Tibial nerve (tissue), 4 donors: ENCODE data around the gene PLEKHO1. TPM values are rescaled to one million over a fixed set of nuclear protein-coding genes. Genes with fewer than 3 reads are reported as not detected.

Experiments
- DNase-seq, 2 donors: peaks; one replicate each; pipeline ENCODE4 v3.0.0-alpha.2; 2019; ENCODE audit warnings: low spot score in 2 of 2
- H3K27ac ChIP-seq, 4 donors: fragments of 200-600 bp; sonication (generic) in 3 of 4; one replicate each; pipeline ENCODE4 v1.5.1; 2017 to 2019; ENCODE audit warnings: mild to moderate bottlenecking in 1 of 4
- H3K27me3 ChIP-seq, 2 donors: fragments of 200-600 bp; sonication (generic) in 1 of 2; one replicate each; pipeline versions ENCODE4 v1.5.1 to v1.6.0; 2017 to 2019
- H3K36me3 ChIP-seq, 3 donors: fragments of 200-600 bp; sonication (generic); one replicate each; pipeline ENCODE4 v1.5.1; 2018 to 2019
- H3K4me1 ChIP-seq, 4 donors: fragments of 200-600 bp; sonication (generic) in 3 of 4; one replicate each; pipeline ENCODE4 v1.5.1; 2017 to 2019
- H3K4me3 ChIP-seq, 4 donors: fragments of 200-600 bp; sonication (generic) in 3 of 4; one replicate each; pipeline ENCODE4 v1.5.1; 2017 to 2019; ENCODE audit warnings: mild to moderate bottlenecking in 1 of 4, moderate library complexity in 1 of 4
- H3K9me3 ChIP-seq, 4 donors: fragments of 200-600 bp; sonication (generic) in 3 of 4; one replicate each; pipeline ENCODE4 v1.5.1; 2017 to 2019
- CTCF ChIP-seq, 5 experiments: fragments of 200-600 bp in 3 of 5; fragments of 450-650 bp in 2 of 5; sonication (generic) in 3 of 5; IDR thresholded peaks; one replicate each; pipeline ENCODE4 v1.5.1; 2016 to 2019; ENCODE audit warnings: antibody characterized with exemption in 5 of 5, mild to moderate bottlenecking in 3 of 5, moderate library complexity in 2 of 5
- EP300 ChIP-seq, 2 donors: sonication (generic); formaldehyde crosslinking; IDR thresholded peaks; one replicate each; pipeline ENCODE4 v1.6.1; 2017; ENCODE audit warnings: antibody characterized with exemption in 2 of 2, mild to moderate bottlenecking in 1 of 2
- POLR2A ChIP-seq, 2 donors: fragments of 450-650 bp; IDR thresholded peaks; one replicate each; pipeline ENCODE4 v1.6.1; 2017; ENCODE audit warnings: antibody characterized with exemption in 2 of 2, mild to moderate bottlenecking in 2 of 2, moderate library complexity in 2 of 2
- WGBS, 2 donors: methylation state at CpG; one replicate each; pipeline ENCODE4 v1.1.5; 2018; 5-methylcytosine and 5-hydroxymethylcytosine counted together
- total RNA-seq, 4 donors: library from RNA; depleted of rRNA; stranded (reverse); fragments of >200 nt; gene quantifications; one replicate each; pipeline ENCODE4 v1.1.0, GENCODE V29; 2016

PLEKHO1 gene
- total RNA-seq, 4 donors from 2014 or later: 37.8 to 55.2 (median 39.9) TPM

GRCh38 chr1:150168960-150169601 is 19.4 kb downstream of the PLEKHO1 start:
- Histone ChIP-seq H3K4me3 (no peak overlapping the region), H3K9me3 (no peaks in the 10 kb centered on the region), H3K36me3 (no peaks in the 10 kb centered on the region), H3K4me1 (peaks cover 0 to 25% (median 9%) of the 10 kb centered on the region in 4 donors), H3K27ac (no peak overlapping the region), H3K27me3 (no peaks in the 10 kb centered on the region)
- TF ChIP-seq CTCF (IDR thresholded peaks at IDR 0.05) (peak; percentile 57 to 85 (median 72)), EP300 (IDR thresholded peaks at IDR 0.05) (peak in 1 of 2 donors; percentile 72), POLR2A (IDR thresholded peaks at IDR 0.05) (no peak)
- peak; percentile 43 to 72 for DNase-seq
- WGBS, 2 donors: 13 to 16% methylated on average over 6 of the region's 6 CpGs

GRCh38 chr1:150171801-150172200 is 22.1 kb downstream of the PLEKHO1 start:
- 78 to 85% methylated on average over 2 of the region's 2 CpGs for WGBS, 2 donors
- Histone ChIP-seq H3K4me3 (no peak overlapping the region), H3K4me1 (peaks cover 0 to 9% (median 4%) of the 10 kb centered on the region in 4 donors), H3K27me3 (no peaks in the 10 kb centered on the region), H3K27ac (no peak overlapping the region), H3K36me3 (no peaks in the 10 kb centered on the region), H3K9me3 (no peaks in the 10 kb centered on the region)
- TF ChIP-seq POLR2A (IDR thresholded peaks at IDR 0.05) (no peak), EP300 (IDR thresholded peaks at IDR 0.05) (no peak), CTCF (IDR thresholded peaks at IDR 0.05) (no peak)
- DNase-seq: no peak

GRCh38 chr1:150173141-150173585 is 23.4 kb downstream of the PLEKHO1 start:
- Histone ChIP-seq H3K27me3 (no peaks in the 10 kb centered on the region), H3K4me3 (no peak overlapping the region), H3K9me3 (no peaks in the 10 kb centered on the region), H3K36me3 (no peaks in the 10 kb centered on the region), H3K27ac (peak overlapping the region in 2 of 4 donors; percentile 1 to 8), H3K4me1 (peaks cover 0 to 11% (median 5%) of the 10 kb centered on the region in 4 donors)
- no peak for DNase-seq
- TF ChIP-seq POLR2A (IDR thresholded peaks at IDR 0.05): no peak
- no peak for TF ChIP-seq CTCF (IDR thresholded peaks at IDR 0.05)
- no peak for TF ChIP-seq EP300 (IDR thresholded peaks at IDR 0.05)
- 27 to 38% methylated on average over 7 of the region's 7 CpGs for WGBS, 2 donors

GRCh38 chr1:150176593-150176992 is 26.9 kb downstream of the PLEKHO1 start:
- Histone ChIP-seq H3K9me3 (no peaks in the 10 kb centered on the region), H3K4me1 (peaks cover 0 to 16% (median 1%) of the 10 kb centered on the region in 4 donors), H3K27me3 (no peaks in the 10 kb centered on the region), H3K4me3 (no peak overlapping the region), H3K36me3 (no peaks in the 10 kb centered on the region), H3K27ac (peak overlapping the region in 2 of 4 donors; percentile 0 to 55)
- TF ChIP-seq CTCF (IDR thresholded peaks at IDR 0.05) (no peak), EP300 (IDR thresholded peaks at IDR 0.05) (peak in 1 of 2 donors; percentile 71), POLR2A (IDR thresholded peaks at IDR 0.05) (no peak)
- no peak for DNase-seq
- 85 to 87% methylated on average over 3 of the region's 3 CpGs for WGBS, 2 donors

- Histone ChIP-seq H3K27me3 (no peaks in the 10 kb centered on the region), H3K9me3 (no peaks in the 10 kb centered on the region), H3K4me3 (no peak overlapping the region), H3K27ac (peak overlapping the region in 1 of 4 donors; percentile 46), H3K36me3 (no peaks in the 10 kb centered on the region), H3K4me1 (peaks cover 0 to 21% (median 2%) of the 10 kb centered on the region in 4 donors)
- no peak for TF ChIP-seq CTCF (IDR thresholded peaks at IDR 0.05)
- TF ChIP-seq EP300 (IDR thresholded peaks at IDR 0.05): no peak
- no peak for TF ChIP-seq POLR2A (IDR thresholded peaks at IDR 0.05)
- DNase-seq: no peak
These were observed 28.8 kb downstream of the PLEKHO1 start for GRCh38 chr1:150178548-150178947.
